ENCODE data around the gene COMMD3.

The COMMD3 gene

GRCh38 chr10:22321924-22322640 lies 5.9 kb downstream of the COMMD3 start:
- DNase-seq (ENCODE audit: low read depth): peak; percentile 30
- peak overlapping the region; percentile 61 for H3K4me3 ChIP-seq (ENCODE audit: low read depth, low read length)
- TF ChIP-seq POLR2A (IDR thresholded peaks at IDR 0.05; ENCODE audit: extremely low read depth, insufficient read length): no peak
- TF ChIP-seq MYC (IDR thresholded peaks at IDR 0.05; ENCODE audit: low read depth, low read length): no peak
- no peak for TF ChIP-seq CTCF (IDR thresholded peaks at IDR 0.05; ENCODE audit: low read depth, low read length)
- no peak for TF ChIP-seq MAX (IDR thresholded peaks at IDR 0.05; ENCODE audit: low read depth, low read length)

GRCh38 chr10:22322641-22323160 lies 6.5 kb downstream of the COMMD3 start:
- DNase-seq (ENCODE audit: low read depth): no peak
- peak overlapping the region; percentile 61 for H3K4me3 ChIP-seq (ENCODE audit: low read depth, low read length)
- no peak for TF ChIP-seq MAX (IDR thresholded peaks at IDR 0.05; ENCODE audit: low read depth, low read length)
- TF ChIP-seq CTCF (IDR thresholded peaks at IDR 0.05; ENCODE audit: low read depth, low read length): no peak
- TF ChIP-seq POLR2A (IDR thresholded peaks at IDR 0.05; ENCODE audit: extremely low read depth, insufficient read length): no peak

- TF ChIP-seq MAX (IDR thresholded peaks at IDR 0.05; ENCODE audit: low read depth, low read length): no peak
- TF ChIP-seq MYC (IDR thresholded peaks at IDR 0.05; ENCODE audit: low read depth, low read length): no peak
- TF ChIP-seq POLR2A (IDR thresholded peaks at IDR 0.05; ENCODE audit: extremely low read depth, insufficient read length): no peak
- TF ChIP-seq CTCF (IDR thresholded peaks at IDR 0.05; ENCODE audit: low read depth, low read length): no peak
- DNase-seq (ENCODE audit: low read depth): no peak
- H3K4me3 ChIP-seq (ENCODE audit: low read depth, low read length): no peak overlapping the region
Measured at GRCh38 chr10:22323538-22324305, 7.5 kb downstream of the COMMD3 start.

- H3K4me3 ChIP-seq (ENCODE audit: low read depth, low read length): peak overlapping the region; percentile 64
- no peak for TF ChIP-seq MAX (IDR thresholded peaks at IDR 0.05; ENCODE audit: low read depth, low read length)
- TF ChIP-seq MYC (IDR thresholded peaks at IDR 0.05; ENCODE audit: low read depth, low read length): no peak
- no peak for TF ChIP-seq CTCF (IDR thresholded peaks at IDR 0.05; ENCODE audit: low read depth, low read length)
- TF ChIP-seq POLR2A (IDR thresholded peaks at IDR 0.05; ENCODE audit: extremely low read depth, insufficient read length): no peak
Measured at GRCh38 chr10:22324413-22324812, 8.2 kb downstream of the COMMD3 start.

GRCh38 chr10:22324893-22325271 lies 8.7 kb downstream of the COMMD3 start:
- DNase-seq (ENCODE audit: low read depth): no peak
- peak overlapping the region; percentile 64 for H3K4me3 ChIP-seq (ENCODE audit: low read depth, low read length)
- TF ChIP-seq MAX (IDR thresholded peaks at IDR 0.05; ENCODE audit: low read depth, low read length) (no peak), MYC (IDR thresholded peaks at IDR 0.05; ENCODE audit: low read depth, low read length) (no peak), CTCF (IDR thresholded peaks at IDR 0.05; ENCODE audit: low read depth, low read length) (no peak), POLR2A (IDR thresholded peaks at IDR 0.05; ENCODE audit: extremely low read depth, insufficient read length) (no peak)

More at GRCh38 chr10:22324413-22324812, 8.2 kb downstream of the COMMD3 start:
- no peak for DNase-seq (ENCODE audit: low read depth)

Data from NB4 (cell line).